Mesodermal cell (in vitro differentiated cells): ENCODE data around the gene SLC11A2.

Experiments used
- H3K27ac ChIP-seq: 2 replicates; pipeline ENCODE4 v1.7.0; 2013; ENCODE audit warnings: mild to moderate bottlenecking, low read depth, low read length, moderate library complexity; ENCODE audit not compliant: severe bottlenecking
- H3K36me3 ChIP-seq: 2 replicates; pipeline ENCODE4 v1.7.1; 2013; ENCODE audit warnings: mild to moderate bottlenecking, low read length, moderate library complexity; ENCODE audit not compliant: control insufficient read depth, insufficient read depth
- H3K4me1 ChIP-seq: one replicate; pipeline ENCODE4 v1.7.1; 2013; ENCODE audit warnings: mild to moderate bottlenecking, low read length; ENCODE audit not compliant: insufficient read depth, control insufficient read depth, poor library complexity, severe bottlenecking
- H3K4me3 ChIP-seq: 2 replicates; pipeline ENCODE4 v1.7.0; 2013; ENCODE audit warnings: low read length, control low read depth, mild to moderate bottlenecking; ENCODE audit not compliant: insufficient read depth, poor library complexity, severe bottlenecking; ENCODE audit errors: extremely low read depth
- H3K9me3 ChIP-seq: 2 replicates; pipeline ENCODE4 v1.7.1; 2013; ENCODE audit warnings: mild to moderate bottlenecking, low read length, moderate library complexity; ENCODE audit not compliant: control insufficient read depth
- WGBS, 2 experiments: methylation state at CpG; one replicate each; pipeline ENCODE4 v1.1.5; 2013; ENCODE audit warnings: missing lambda C conversion rate in 2 of 2; ENCODE audit not compliant: insufficient coverage in 2 of 2; 5-methylcytosine and 5-hydroxymethylcytosine counted together

SLC11A2 gene

GRCh38 chr12:51055060-51055459 lies 28.9 kb upstream of the SLC11A2 start:
- Histone ChIP-seq H3K9me3 (no peaks in the 10 kb centered on the region), H3K36me3 (peaks cover 73% of the 10 kb centered on the region), H3K27ac (no peak overlapping the region), H3K4me3 (no peak overlapping the region), H3K4me1 (no peaks in the 10 kb centered on the region)
- 100% methylated on average over 1 of the region's 2 CpGs; no CpG with 5 or more reads in 1 of the 2 experiments for WGBS, 2 experiments

GRCh38 chr12:51051787-51052186 lies 25.6 kb upstream of the SLC11A2 start:
- Histone ChIP-seq H3K9me3 (no peaks in the 10 kb centered on the region), H3K4me1 (no peaks in the 10 kb centered on the region), H3K36me3 (peaks cover 43% of the 10 kb centered on the region), H3K4me3 (no peak overlapping the region), H3K27ac (no peak overlapping the region)
- 88 to 98% methylated on average over 3 of the region's 4 CpGs for WGBS, 2 experiments

GRCh38 chr12:51049525-51049924 lies 23.3 kb upstream of the SLC11A2 start:
- no peaks in the 10 kb centered on the region for H3K4me1 ChIP-seq
- H3K27ac ChIP-seq: no peak overlapping the region
- H3K9me3 ChIP-seq: no peaks in the 10 kb centered on the region
- WGBS, 2 experiments: no CpG with 5 or more reads among the region's 3 CpGs
- peak overlapping the region; percentile 14 for H3K4me3 ChIP-seq
- peaks cover 26% of the 10 kb centered on the region for H3K36me3 ChIP-seq

GRCh38 chr12:51048661-51049251 lies 22.6 kb upstream of the SLC11A2 start:
- Histone ChIP-seq H3K36me3 (peaks cover 19% of the 10 kb centered on the region), H3K4me3 (peak overlapping the region; percentile 71), H3K27ac (no peak overlapping the region), H3K4me1 (no peaks in the 10 kb centered on the region), H3K9me3 (no peaks in the 10 kb centered on the region)
- 43 to 56% methylated on average over 11 to 14 of the region's 14 CpGs for WGBS, 2 experiments

- no peaks in the 10 kb centered on the region for H3K4me1 ChIP-seq
- peak within 1 kb of the TSS; percentile 80 for H3K27ac ChIP-seq
- WGBS, 2 experiments: 3 to 5% methylated on average over 44 to 50 of the region's 51 CpGs
- H3K4me3 ChIP-seq: peak within 1 kb of the TSS; percentile 71
- peaks cover 11% of the 10 kb centered on the region for H3K36me3 ChIP-seq
- H3K9me3 ChIP-seq: no peaks in the 10 kb centered on the region
Observed at GRCh38 chr12:51047655-51048540, 21.7 kb upstream of the SLC11A2 start, which contains the start of gene LETMD1. Gene LETMD1 (plus strand): TSS chr12:51048327. CDS start chr12:51048357, 30 bp downstream.

- Histone ChIP-seq H3K4me3 (no peak overlapping the region), H3K27ac (no peak overlapping the region), H3K36me3 (no peaks in the 10 kb centered on the region), H3K4me1 (no peaks in the 10 kb centered on the region), H3K9me3 (no peaks in the 10 kb centered on the region)
- WGBS, 2 experiments: 80% methylated on average over 1 of the region's 3 CpGs; no CpG with 5 or more reads in 1 of the 2 experiments
Observed at GRCh38 chr12:51036279-51036678, 10.1 kb upstream of the SLC11A2 start.

- H3K36me3 ChIP-seq: no peaks in the 10 kb centered on the region
- 100% methylated on average over 1 to 2 of the region's 4 CpGs for WGBS, 2 experiments
- no peaks in the 10 kb centered on the region for H3K4me1 ChIP-seq
- no peaks in the 10 kb centered on the region for H3K9me3 ChIP-seq
- H3K27ac ChIP-seq: no peak overlapping the region
- no peak overlapping the region for H3K4me3 ChIP-seq
Observed at GRCh38 chr12:51033457-51034089, 7.4 kb upstream of the SLC11A2 start.

- H3K27ac ChIP-seq: no peak overlapping the region
Observed at GRCh38 chr12:51033048-51033447, 6.9 kb upstream of the SLC11A2 start.

GRCh38 chr12:51028813-51029150 lies 2.6 kb upstream of the SLC11A2 start:
- Histone ChIP-seq H3K9me3 (no peaks in the 10 kb centered on the region), H3K4me3 (no peak overlapping the region), H3K4me1 (peaks cover 8% of the 10 kb centered on the region), H3K36me3 (peaks cover 2% of the 10 kb centered on the region), H3K27ac (no peak overlapping the region)
- WGBS, 2 experiments: 83 to 95% methylated on average over 3 of the region's 5 CpGs

More at GRCh38 chr12:51033048-51033447, 6.9 kb upstream of the SLC11A2 start:
- H3K4me1 ChIP-seq: no peaks in the 10 kb centered on the region
- 100% methylated on average over 1 of the region's 2 CpGs; no CpG with 5 or more reads in 1 of the 2 experiments for WGBS, 2 experiments
- H3K4me3 ChIP-seq: no peak overlapping the region
- no peaks in the 10 kb centered on the region for H3K36me3 ChIP-seq
- H3K9me3 ChIP-seq: no peaks in the 10 kb centered on the region

- no peak overlapping the region for H3K4me3 ChIP-seq
- no peak overlapping the region for H3K27ac ChIP-seq
- no peaks in the 10 kb centered on the region for H3K9me3 ChIP-seq
- H3K36me3 ChIP-seq: peaks cover 6% of the 10 kb centered on the region
- peaks cover 8% of the 10 kb centered on the region for H3K4me1 ChIP-seq
- WGBS, 2 experiments: 47 to 54% methylated on average over 7 of the region's 9 CpGs
Observed at GRCh38 chr12:51028126-51028812, 2.1 kb upstream of the SLC11A2 start.
